BE2C (cell line): ENCODE data around the gene NEB.
"Not testable (repeated sequence)": the region's sequence is repeated elsewhere in the genome, so short reads cannot be mapped to it uniquely, and the experiment has no call there.

ENCODE experiments used
- DNase-seq: peaks from one replicate; pipeline ENCODE4 v3.0.0-alpha.2; 2020
- H3K27me3 ChIP-seq: fragments of 250-450 bp; sonication (Bioruptor Pico); 2 replicates; pipeline ENCODE4 v1.5.1; 2020; ENCODE audit warnings: mild to moderate bottlenecking
- H3K36me3 ChIP-seq: fragments of 250-450 bp; sonication (Bioruptor Pico); 2 replicates; pipeline ENCODE4 v1.5.1; 2020; ENCODE audit warnings: mild to moderate bottlenecking
- H3K4me1 ChIP-seq: fragments of 250-450 bp; sonication (Bioruptor Pico); 2 replicates; pipeline ENCODE4 v1.5.1; 2020
- H3K4me3 ChIP-seq: 2 replicates; pipeline ENCODE4 v1.5.1; 2011; ENCODE audit warnings: low read depth, low read length
- H3K9me3 ChIP-seq: fragments of 250-450 bp; sonication (Bioruptor Pico); 2 replicates; pipeline ENCODE4 v1.5.1; 2020
- TF ChIP-seq, protein P1 (sequence below): IDR thresholded peaks from 2 replicates; pipeline ENCODE4 v1.5.1; 2012; ENCODE audit warnings: mild to moderate bottlenecking, low read depth, low read length

NEB gene

DNA sequence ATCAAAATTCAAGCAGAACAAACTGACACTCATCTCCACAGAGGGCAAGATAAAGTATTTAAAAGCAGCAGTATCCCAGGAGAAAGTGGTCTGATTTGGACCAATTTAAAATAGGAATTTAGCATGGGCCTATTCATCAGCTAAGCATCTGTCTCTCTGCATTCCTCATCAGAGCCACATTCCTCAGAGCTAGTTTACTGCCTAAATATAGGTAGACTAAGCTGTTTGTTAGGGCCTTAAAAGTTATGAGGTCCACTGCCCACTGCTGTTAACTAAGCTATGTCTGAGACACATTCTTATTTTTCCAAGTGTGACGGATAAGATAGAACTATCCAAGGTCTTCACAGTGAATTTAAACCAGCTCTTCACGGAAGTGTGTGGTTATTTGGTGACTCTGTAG is 17.6 kb downstream of the NEB start:
- Histone ChIP-seq H3K4me3 (no peak overlapping the region), H3K27me3 (no peaks in the 10 kb centered on the region), H3K4me1 (no peaks in the 10 kb centered on the region), H3K36me3 (no peaks in the 10 kb centered on the region), H3K9me3 (no peaks in the 10 kb centered on the region)
- TF ChIP-seq, protein P1, sequence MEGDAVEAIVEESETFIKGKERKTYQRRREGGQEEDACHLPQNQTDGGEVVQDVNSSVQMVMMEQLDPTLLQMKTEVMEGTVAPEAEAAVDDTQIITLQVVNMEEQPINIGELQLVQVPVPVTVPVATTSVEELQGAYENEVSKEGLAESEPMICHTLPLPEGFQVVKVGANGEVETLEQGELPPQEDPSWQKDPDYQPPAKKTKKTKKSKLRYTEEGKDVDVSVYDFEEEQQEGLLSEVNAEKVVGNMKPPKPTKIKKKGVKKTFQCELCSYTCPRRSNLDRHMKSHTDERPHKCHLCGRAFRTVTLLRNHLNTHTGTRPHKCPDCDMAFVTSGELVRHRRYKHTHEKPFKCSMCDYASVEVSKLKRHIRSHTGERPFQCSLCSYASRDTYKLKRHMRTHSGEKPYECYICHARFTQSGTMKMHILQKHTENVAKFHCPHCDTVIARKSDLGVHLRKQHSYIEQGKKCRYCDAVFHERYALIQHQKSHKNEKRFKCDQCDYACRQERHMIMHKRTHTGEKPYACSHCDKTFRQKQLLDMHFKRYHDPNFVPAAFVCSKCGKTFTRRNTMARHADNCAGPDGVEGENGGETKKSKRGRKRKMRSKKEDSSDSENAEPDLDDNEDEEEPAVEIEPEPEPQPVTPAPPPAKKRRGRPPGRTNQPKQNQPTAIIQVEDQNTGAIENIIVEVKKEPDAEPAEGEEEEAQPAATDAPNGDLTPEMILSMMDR: no peak
- DNase-seq: no peak

DNA sequence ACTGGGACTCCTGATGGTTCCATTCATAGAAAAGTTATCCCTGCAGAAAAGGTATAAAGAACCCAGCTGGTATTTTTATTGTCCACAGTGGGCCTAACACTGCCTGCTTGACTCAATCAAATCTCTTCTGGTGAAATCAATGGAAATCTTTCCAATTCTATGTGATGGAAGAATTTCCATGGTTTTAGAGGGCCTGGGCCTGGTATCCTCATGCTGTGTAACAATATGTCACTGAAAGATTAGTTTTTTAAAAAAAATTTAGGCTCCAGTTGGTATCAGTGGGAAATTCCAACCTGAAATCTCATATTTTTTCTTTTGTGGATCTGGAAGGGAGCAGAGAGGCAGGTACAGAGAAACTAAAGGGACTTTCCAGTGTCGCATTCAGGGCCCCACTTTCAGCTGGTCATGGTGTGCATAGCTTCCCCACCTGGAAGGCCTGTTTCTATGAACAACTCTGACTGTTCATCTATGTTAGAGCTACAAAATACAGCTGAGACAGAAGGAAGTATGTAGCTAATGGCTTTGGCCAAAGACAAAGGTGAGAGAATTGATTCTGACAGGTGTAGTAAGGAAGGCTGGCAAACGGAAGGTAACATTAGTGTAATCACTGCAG is 20.9 kb downstream of the NEB start:
- H3K27me3 ChIP-seq: no peaks in the 10 kb centered on the region
- H3K36me3 ChIP-seq: no peaks in the 10 kb centered on the region
- no peak for DNase-seq
- H3K9me3 ChIP-seq: no peaks in the 10 kb centered on the region
- no peak overlapping the region for H3K4me3 ChIP-seq
- TF ChIP-seq, protein P1: no peak
- H3K4me1 ChIP-seq: no peaks in the 10 kb centered on the region

DNA sequence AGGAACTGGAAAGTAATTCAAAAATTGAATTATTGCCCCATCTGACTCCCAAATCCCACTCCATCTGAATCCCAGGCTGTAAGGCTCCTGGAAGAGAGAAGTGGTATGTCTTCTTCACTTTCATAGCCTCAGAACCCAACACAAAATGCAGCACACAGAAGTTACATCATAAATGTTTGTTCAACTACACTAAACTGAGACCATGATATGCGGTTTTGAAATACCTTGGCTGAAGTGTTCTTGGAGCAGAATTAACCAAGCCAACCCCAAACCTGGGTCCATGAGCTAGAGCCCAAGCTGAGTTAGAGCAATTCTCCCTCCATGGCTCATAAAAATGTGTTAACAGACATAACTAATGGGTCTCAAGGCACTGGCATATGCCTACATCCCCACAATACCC is 23.3 kb downstream of the NEB start:
- TF ChIP-seq, protein P1: no peak
- no peak for DNase-seq
- no peaks in the 10 kb centered on the region for H3K27me3 ChIP-seq
- no peak overlapping the region for H3K4me3 ChIP-seq
- no peaks in the 10 kb centered on the region for H3K4me1 ChIP-seq
- H3K9me3 ChIP-seq: no peaks in the 10 kb centered on the region
- H3K36me3 ChIP-seq: no peaks in the 10 kb centered on the region

DNA sequence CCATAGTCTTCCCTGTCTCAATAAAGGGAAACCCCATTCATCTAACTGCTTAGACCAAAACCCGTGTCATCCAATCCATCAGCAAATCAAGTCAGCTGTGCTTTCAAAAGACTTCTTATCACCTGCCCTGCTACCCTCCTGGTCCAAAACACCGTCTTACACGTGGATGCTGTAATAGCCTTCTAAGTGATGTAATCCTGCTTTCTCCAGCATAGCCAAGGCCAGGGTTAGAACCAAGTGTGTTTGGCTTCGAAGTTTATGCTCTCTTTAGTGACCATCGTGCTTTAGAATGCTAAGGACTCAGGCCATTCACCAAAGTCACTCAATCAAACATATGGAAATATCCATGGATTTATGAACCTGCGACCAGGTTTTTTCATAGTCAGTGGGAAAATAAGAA is 25.5 kb downstream of the NEB start:
- no peaks in the 10 kb centered on the region for H3K36me3 ChIP-seq
- TF ChIP-seq, protein P1: no peak
- no peaks in the 10 kb centered on the region for H3K9me3 ChIP-seq
- no peak overlapping the region for H3K4me3 ChIP-seq
- DNase-seq: no peak
- no peaks in the 10 kb centered on the region for H3K4me1 ChIP-seq
- H3K27me3 ChIP-seq: no peaks in the 10 kb centered on the region

DNA sequence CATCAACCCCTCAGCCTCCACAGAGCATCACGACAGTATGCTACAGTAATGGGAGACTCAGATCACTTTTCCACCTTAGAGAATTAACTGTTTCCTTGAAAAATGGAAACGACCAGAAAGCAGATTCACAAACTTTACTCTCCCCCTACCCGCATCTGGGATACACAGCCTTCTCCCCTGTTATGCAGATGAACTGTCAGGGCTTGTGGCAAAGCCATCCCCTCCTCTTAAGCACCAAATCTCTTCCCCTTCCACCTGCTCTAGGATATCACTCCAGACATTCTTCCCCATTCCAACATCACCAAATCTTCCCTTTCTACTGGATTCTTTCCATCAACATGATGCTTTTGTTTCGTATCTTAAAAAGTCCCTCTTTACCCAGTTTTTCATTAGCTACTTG is 26.4 kb downstream of the NEB start:
- Histone ChIP-seq H3K4me3 (no peak overlapping the region), H3K36me3 (no peaks in the 10 kb centered on the region), H3K4me1 (no peaks in the 10 kb centered on the region), H3K9me3 (no peaks in the 10 kb centered on the region), H3K27me3 (no peaks in the 10 kb centered on the region)
- no peak for DNase-seq
- TF ChIP-seq, protein P1: no peak

DNA sequence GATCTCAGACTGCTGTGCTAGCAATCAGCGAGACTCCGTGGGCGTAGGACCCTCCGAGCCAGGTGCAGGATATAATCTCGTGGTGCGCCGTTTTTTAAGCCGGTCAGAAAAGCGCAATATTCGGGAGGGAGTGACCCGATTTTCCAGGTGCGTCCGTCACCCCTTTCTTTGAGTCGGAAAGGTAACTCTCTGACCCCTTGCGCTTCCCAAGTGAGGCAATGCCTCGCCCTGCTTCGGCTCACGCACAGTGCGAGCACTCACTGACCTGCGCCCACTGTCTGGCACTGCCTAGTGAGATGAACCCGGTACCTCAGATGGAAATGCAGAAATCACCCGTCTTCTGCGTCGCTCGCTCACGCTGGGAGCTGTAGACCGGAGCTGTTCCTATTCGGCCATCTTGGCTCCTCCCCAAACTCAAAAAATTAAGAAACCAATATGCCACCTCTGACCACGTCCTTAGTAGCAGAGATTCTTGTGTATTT is 29.8 kb downstream of the NEB start:
- not testable (repeated sequence) for H3K4me3 ChIP-seq, H3K9me3 ChIP-seq, H3K36me3 ChIP-seq, DNase-seq, H3K27me3 ChIP-seq, H3K4me1 ChIP-seq

DNA sequence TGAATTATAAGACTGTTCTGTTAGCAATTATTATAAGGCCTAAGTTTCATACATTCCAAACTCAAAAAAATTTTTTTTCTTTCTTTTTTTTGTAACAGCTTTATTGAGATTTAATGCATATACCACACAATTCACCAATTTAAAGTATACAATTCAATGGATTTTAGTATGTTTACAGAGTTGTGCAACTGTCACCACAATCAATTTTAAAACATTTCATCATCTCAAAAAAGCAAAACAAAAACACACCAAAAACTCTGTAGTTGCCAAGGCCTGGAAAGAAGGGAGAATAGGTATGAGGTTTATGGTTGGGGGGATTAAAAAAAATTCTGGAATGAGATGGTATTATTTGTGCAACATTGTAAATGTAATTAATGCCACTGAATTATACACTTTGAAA is 36.1 kb downstream of the NEB start:
- not testable (repeated sequence) for H3K36me3 ChIP-seq, H3K4me3 ChIP-seq, H3K27me3 ChIP-seq, H3K9me3 ChIP-seq, H3K4me1 ChIP-seq, DNase-seq
